HEK293 (cell line): ENCODE measurements around the gene PURB.

Experiments
- BCL11B ChIP-seq: fragments of 450-650 bp; formaldehyde crosslinking; IDR thresholded peaks from 2 replicates; pipeline ENCODE4 v1.5.1; 2016; ENCODE audit warnings: low read depth, missing biosample characterization, missing genetic modification characterization
- EGR2 ChIP-seq: fragments of 450-650 bp; formaldehyde crosslinking; IDR thresholded peaks from 2 replicates; pipeline ENCODE4 v1.5.1; 2016; ENCODE audit warnings: low read depth, missing biosample characterization, missing genetic modification characterization
- ELK4 ChIP-seq: IDR thresholded peaks from 2 replicates; pipeline ENCODE4 v1.6.1; 2011; ENCODE audit warnings: mild to moderate bottlenecking, low read depth, low read length, borderline replicate concordance
- KLF7 ChIP-seq: fragments of 450-650 bp; formaldehyde crosslinking; IDR thresholded peaks from 2 replicates; pipeline ENCODE4 v1.5.1; 2016; ENCODE audit warnings: missing biosample characterization, missing genetic modification characterization, borderline replicate concordance
- OSR2 ChIP-seq: fragments of 450-650 bp; formaldehyde crosslinking; IDR thresholded peaks from 2 replicates; pipeline ENCODE4 v1.5.1; 2016; ENCODE audit warnings: missing biosample characterization, missing genetic modification characterization
- PATZ1 ChIP-seq: fragments of 450-650 bp; formaldehyde crosslinking; IDR thresholded peaks from 2 replicates; pipeline ENCODE4 v1.5.1; 2016; ENCODE audit warnings: missing biosample characterization, missing genetic modification characterization
- PBX3 ChIP-seq: sonication (generic); formaldehyde crosslinking; IDR thresholded peaks from 2 replicates; pipeline ENCODE4 v1.8.1; 2022; ENCODE audit warnings: mild to moderate bottlenecking, moderate library complexity, missing genetic modification reagents
- PRDM6 ChIP-seq: fragments of 450-650 bp; formaldehyde crosslinking; IDR thresholded peaks from 2 replicates; pipeline ENCODE4 v1.5.1; 2017; ENCODE audit warnings: missing biosample characterization, missing genetic modification characterization
- REST ChIP-seq: fragments of 450-650 bp; formaldehyde crosslinking; IDR thresholded peaks from 2 replicates; pipeline ENCODE4 v1.5.1; 2016; ENCODE audit warnings: missing biosample characterization, missing genetic modification characterization
- SETDB1 ChIP-seq: IDR thresholded peaks from one replicate; pipeline ENCODE4 v1.6.1; 2017; ENCODE audit warnings: mild to moderate bottlenecking, low read length, moderate library complexity, mixed read lengths; ENCODE audit not compliant: insufficient read length
- WT1 ChIP-seq: fragments of 450-650 bp; formaldehyde crosslinking; IDR thresholded peaks from 2 replicates; pipeline ENCODE4 v1.5.1; 2016; ENCODE audit warnings: missing biosample characterization, missing genetic modification characterization
- YY2 ChIP-seq: fragments of 450-650 bp; formaldehyde crosslinking; IDR thresholded peaks from 2 replicates; pipeline ENCODE4 v1.5.1; 2016; ENCODE audit warnings: missing biosample characterization, missing genetic modification characterization
- ZBTB20 ChIP-seq: fragments of 450-650 bp; formaldehyde crosslinking; IDR thresholded peaks from 2 replicates; pipeline ENCODE4 v1.5.1; 2016; ENCODE audit warnings: missing biosample characterization, missing genetic modification characterization
- ZNF10 ChIP-seq: fragments of 450-650 bp; formaldehyde crosslinking; IDR thresholded peaks from 2 replicates; pipeline ENCODE4 v1.5.1; 2017; ENCODE audit warnings: missing biosample characterization, missing genetic modification characterization
- ZNF121 ChIP-seq: fragments of 450-650 bp; formaldehyde crosslinking; IDR thresholded peaks from 2 replicates; pipeline ENCODE4 v1.5.1; 2016; ENCODE audit warnings: missing biosample characterization, missing genetic modification characterization
- ZNF175 ChIP-seq: fragments of 450-650 bp; formaldehyde crosslinking; IDR thresholded peaks from 2 replicates; pipeline ENCODE4 v1.5.1; 2016; ENCODE audit warnings: missing biosample characterization, missing genetic modification characterization
- ZNF266 ChIP-seq: fragments of 450-650 bp; formaldehyde crosslinking; IDR thresholded peaks from 2 replicates; pipeline ENCODE4 v1.5.1; 2016; ENCODE audit warnings: missing biosample characterization, missing genetic modification characterization, low read depth
- ZNF335 ChIP-seq: fragments of 450-650 bp; formaldehyde crosslinking; conservative IDR thresholded peaks from 2 replicates; pipeline ENCODE4 v1.5.1; 2016; ENCODE audit warnings: missing biosample characterization, missing genetic modification characterization
- ZNF354C ChIP-seq: fragments of 450-650 bp; formaldehyde crosslinking; IDR thresholded peaks from 2 replicates; pipeline ENCODE4 v1.5.1; 2016; ENCODE audit warnings: missing biosample characterization, missing genetic modification characterization, low read depth, borderline replicate concordance
- ZNF510 ChIP-seq: fragments of 450-650 bp; formaldehyde crosslinking; IDR thresholded peaks from 2 replicates; pipeline ENCODE4 v1.5.1; 2018; ENCODE audit warnings: mild to moderate bottlenecking, missing genetic modification characterization, missing biosample characterization; ENCODE audit not compliant: insufficient replicate concordance
- ZNF518A ChIP-seq: fragments of 450-650 bp; formaldehyde crosslinking; conservative IDR thresholded peaks from 2 replicates; pipeline ENCODE4 v1.5.1; 2016; ENCODE audit warnings: low read depth, missing biosample characterization, missing genetic modification characterization
- ZNF560 ChIP-seq: fragments of 450-650 bp; formaldehyde crosslinking; IDR thresholded peaks from 2 replicates; pipeline ENCODE4 v1.5.1; 2017; ENCODE audit warnings: missing biosample characterization, missing genetic modification characterization, borderline replicate concordance
- ZNF623 ChIP-seq: fragments of 450-650 bp; formaldehyde crosslinking; IDR thresholded peaks from 2 replicates; pipeline ENCODE4 v1.5.1; 2016; ENCODE audit warnings: missing biosample characterization, missing genetic modification characterization
- ZNF776 ChIP-seq: fragments of 450-650 bp; formaldehyde crosslinking; IDR thresholded peaks from 2 replicates; pipeline ENCODE4 v1.5.0; 2017; ENCODE audit warnings: missing biosample characterization, missing genetic modification characterization, borderline replicate concordance
- ZXDB ChIP-seq: fragments of 450-650 bp; formaldehyde crosslinking; IDR thresholded peaks from 2 replicates; pipeline ENCODE4 v1.5.1; 2016; ENCODE audit warnings: missing biosample characterization, missing genetic modification characterization

The PURB gene

GRCh38 chr7:44847920-44848634, 37.3 kb downstream of the PURB start, which contains the start of gene H2AZ2 (continued):
- TF ChIP-seq EGR2 (tag by site-specific recombination), result no peak
- no peak for TF ChIP-seq ZNF354C (tag by site-specific recombination)
- no peak for TF ChIP-seq ELK4
- no peak for TF ChIP-seq ZNF121 (tag by site-specific recombination)
- peak; percentile 70 for TF ChIP-seq ZXDB
- TF ChIP-seq ZNF335 (tag by site-specific recombination), result peak; percentile 82
- no peak; the same call in 1 of the 2 replicates for TF ChIP-seq KLF7 (tag by site-specific recombination)
- TF ChIP-seq SETDB1, result no peak
- TF ChIP-seq ZNF266, result no peak
- 0 out of 2 replicates have a peak, but pooled peaks have one; percentile 51 for TF ChIP-seq WT1
- no peak; the same call in 1 of the 2 replicates for TF ChIP-seq YY2 (tag by site-specific recombination)
- TF ChIP-seq ZNF518A (tag by site-specific recombination), result no peak
- no peak for TF ChIP-seq ZNF175
- TF ChIP-seq OSR2 (tag by site-specific recombination), result no peak
- TF ChIP-seq ZNF510 (tag by site-specific recombination), result no peak
- TF ChIP-seq REST (tag by site-specific recombination), result no peak
- peak; percentile 98 for TF ChIP-seq PBX3
- no peak for TF ChIP-seq BCL11B (tag by site-specific recombination)
- TF ChIP-seq ZNF560 (tag by site-specific recombination), result no peak
- TF ChIP-seq ZNF623, result no peak
- TF ChIP-seq ZNF10 (tag by site-specific recombination), result peak; percentile 91
- TF ChIP-seq PATZ1 (tag by site-specific recombination), result 0 out of 2 replicates have a peak, but pooled peaks have one; percentile 36
- TF ChIP-seq ZBTB20 (tag by site-specific recombination), result no peak
- TF ChIP-seq PRDM6 (tag by site-specific recombination), result no peak
- no peak for TF ChIP-seq ZNF776 (tag by site-specific recombination)
